Progenitor cell of endocrine pancreas (in vitro differentiated cells): ENCODE results near the gene ELK3. TPM values are rescaled to one million over a fixed set of nuclear protein-coding genes. Genes with fewer than 3 reads are reported as not detected.

Experiments
- DNase-seq: peaks from one replicate; pipeline ENCODE4 v3.0.0; 2021; ENCODE audit warnings: low spot score; ENCODE audit not compliant: unreplicated experiment
- H3K27ac Mint-ChIP-seq: 2 replicates; pipeline ENCODE4 v1.8.0; 2021; ENCODE audit warnings: mild to moderate bottlenecking, moderate library complexity, mixed read lengths
- H3K27me3 Mint-ChIP-seq: 2 replicates; pipeline ENCODE4 v1.8.0; 2021; ENCODE audit warnings: mixed read lengths
- H3K36me3 Mint-ChIP-seq: 2 replicates; pipeline ENCODE4 v1.8.0; 2022; ENCODE audit warnings: mixed read lengths; ENCODE audit not compliant: insufficient read depth
- H3K4me1 Mint-ChIP-seq: 2 replicates; pipeline ENCODE4 v1.8.0; 2021; ENCODE audit warnings: low read depth, mixed read lengths
- H3K4me3 Mint-ChIP-seq: 2 replicates; pipeline ENCODE4 v1.8.0; 2021; ENCODE audit warnings: low read depth, mild to moderate bottlenecking, moderate library complexity, mixed read lengths
- H3K9me3 Mint-ChIP-seq: 2 replicates; pipeline ENCODE4 v1.8.0; 2021; ENCODE audit warnings: low read depth, mixed read lengths
- CTCF ChIP-seq: fragments of 200-600 bp; sonication (generic); IDR thresholded peaks from one replicate; pipeline ENCODE4 v1.5.0; 2021; ENCODE audit warnings: antibody characterized with exemption, mild to moderate bottlenecking; ENCODE audit not compliant: unreplicated experiment
- total RNA-seq: library from RNA; stranded (reverse); gene quantifications from 2 replicates; pipeline ENCODE4 v1.2.1, GENCODE V29; 2021

The ELK3 gene
- total RNA-seq, 1 donor from 2014 or later, result 5.4 TPM

GRCh38 chr12:96155181-96155580, 39.0 kb upstream of the ELK3 start:
- no peak for TF ChIP-seq CTCF
- no peak for DNase-seq
- Mint-ChIP-seq H3K4me1 (no peaks in the 10 kb centered on the region), H3K4me3 (no peak overlapping the region), H3K27ac (no peak overlapping the region), H3K27me3 (no peaks in the 10 kb centered on the region), H3K36me3 (no peaks in the 10 kb centered on the region), H3K9me3 (no peaks in the 10 kb centered on the region)

- H3K27me3 Mint-ChIP-seq, result no peaks in the 10 kb centered on the region
- no peak overlapping the region for H3K4me3 Mint-ChIP-seq
- H3K9me3 Mint-ChIP-seq, result no peaks in the 10 kb centered on the region
- H3K27ac Mint-ChIP-seq, result no peak overlapping the region
- DNase-seq, result no peak
- no peaks in the 10 kb centered on the region for H3K36me3 Mint-ChIP-seq
- no peaks in the 10 kb centered on the region for H3K4me1 Mint-ChIP-seq
- TF ChIP-seq CTCF, result no peak
These were observed 38.4 kb upstream of the ELK3 start for GRCh38 chr12:96155781-96156180.

- Mint-ChIP-seq H3K27me3 (no peaks in the 10 kb centered on the region), H3K36me3 (no peaks in the 10 kb centered on the region), H3K4me3 (no peak overlapping the region), H3K4me1 (no peaks in the 10 kb centered on the region), H3K9me3 (no peaks in the 10 kb centered on the region), H3K27ac (no peak overlapping the region)
- TF ChIP-seq CTCF, result no peak
- no peak for DNase-seq
These were observed 38.0 kb upstream of the ELK3 start for GRCh38 chr12:96156211-96156610.

GRCh38 chr12:96157427-96157826, 36.7 kb upstream of the ELK3 start:
- no peak for DNase-seq
- Mint-ChIP-seq H3K27me3 (no peaks in the 10 kb centered on the region), H3K4me3 (no peak overlapping the region), H3K4me1 (no peaks in the 10 kb centered on the region), H3K9me3 (no peaks in the 10 kb centered on the region), H3K36me3 (no peaks in the 10 kb centered on the region), H3K27ac (no peak overlapping the region)
- no peak for TF ChIP-seq CTCF

- Mint-ChIP-seq H3K27ac (no peak overlapping the region), H3K27me3 (peaks cover 3% of the 10 kb centered on the region), H3K4me1 (no peaks in the 10 kb centered on the region), H3K9me3 (no peaks in the 10 kb centered on the region), H3K4me3 (no peak overlapping the region), H3K36me3 (no peaks in the 10 kb centered on the region)
- TF ChIP-seq CTCF, result no peak
- no peak for DNase-seq
These were observed 29.0 kb upstream of the ELK3 start for GRCh38 chr12:96164951-96165811.
